NK-92 treated with Interleukin-12 subunit alpha and Interleukin-12 subunit beta, amount 100 ng/mL, for 24 hours (cell line): ENCODE results near the gene DENND4C.
"Not testable (repeated sequence)": the region's sequence is repeated elsewhere in the genome, so short reads cannot be mapped to it uniquely, and the experiment has no call there.

Experiments used
- DNase-seq: peaks from one replicate; lab custom pipeline; 2025; lab: John Stamatoyannopoulos, UW

The DENND4C gene

GRCh38 chr9:19372567-19372966 lies 142.1 kb downstream of the DENND4C start:
- DNase-seq, result no peak

- DNase-seq, result no peak
These were observed 143.0 kb downstream of the DENND4C start for GRCh38 chr9:19373527-19373926.

GRCh38 chr9:19375538-19375937 lies 145.0 kb downstream of the DENND4C start:
- DNase-seq, result no peak

GRCh38 chr9:19376931-19377330 lies 146.4 kb downstream of the DENND4C start:
- no peak for DNase-seq

- no peak for DNase-seq
These were observed 147.7 kb downstream of the DENND4C start for GRCh38 chr9:19378164-19378563.

- no peak for DNase-seq
These were observed 148.2 kb downstream of the DENND4C start for GRCh38 chr9:19378647-19379046.

GRCh38 chr9:19379283-19379682 lies 148.8 kb downstream of the DENND4C start:
- no peak for DNase-seq

- DNase-seq, result no peak
These were observed 149.2 kb downstream of the DENND4C start for GRCh38 chr9:19379697-19380046.

GRCh38 chr9:19380826-19381075 lies 150.3 kb downstream of the DENND4C start:
- DNase-seq, result no peak

- no peak for DNase-seq
These were observed 151.2 kb downstream of the DENND4C start for GRCh38 chr9:19381656-19382055.

GRCh38 chr9:19385212-19385611 lies 154.7 kb downstream of the DENND4C start:
- DNase-seq, result not testable (repeated sequence)

- no peak for DNase-seq
These were observed 155.5 kb downstream of the DENND4C start for GRCh38 chr9:19385786-19386501.

GRCh38 chr9:19386502-19387044 lies 156.1 kb downstream of the DENND4C start:
- DNase-seq, result no peak

- DNase-seq, result no peak
These were observed 156.8 kb downstream of the DENND4C start for GRCh38 chr9:19387317-19387716.

GRCh38 chr9:19389539-19389938 lies 159.0 kb downstream of the DENND4C start:
- DNase-seq, result not testable (repeated sequence)

- no peak for DNase-seq
These were observed 167.4 kb downstream of the DENND4C start for GRCh38 chr9:19397845-19398244.

- DNase-seq, result not testable (repeated sequence)
These were observed 172.7 kb downstream of the DENND4C start for GRCh38 chr9:19403231-19403630.

GRCh38 chr9:19404283-19405075 lies 174.0 kb downstream of the DENND4C start:
- DNase-seq, result no peak

- no peak for DNase-seq
These were observed 175.3 kb downstream of the DENND4C start for GRCh38 chr9:19405771-19406170.

GRCh38 chr9:19408316-19408692 lies 177.8 kb downstream of the DENND4C start:
- no peak for DNase-seq

- DNase-seq, result peak; percentile 4
These were observed 178.4 kb downstream of the DENND4C start, which contains the start of gene ACER2 for GRCh38 chr9:19408693-19409400. Gene ACER2 (plus strand): TSS chr9:19409009. CDS start chr9:19409085, 76 bp downstream.

- no peak for DNase-seq
These were observed 179.1 kb downstream of the DENND4C start for GRCh38 chr9:19409401-19410194.
